Thyroid gland (tissue), 4 donors: ENCODE data around the gene MTHFD1L. TPM values are rescaled to one million over a fixed set of nuclear protein-coding genes. Genes with fewer than 3 reads are reported as not detected.

Source experiments
- DNase-seq, 2 donors: peaks; one replicate each; pipeline ENCODE4 v3.0.0-alpha.2; 2019
- H3K27ac ChIP-seq, 3 donors: fragments of 200-600 bp; sonication (generic); 1 replicate in 2 of 3; 2 replicates in 1 of 3; pipeline ENCODE4 v1.5.1; 2016 to 2019; ENCODE audit warnings: mild to moderate bottlenecking in 1 of 3, moderate library complexity in 1 of 3
- H3K27me3 ChIP-seq: fragments of 200-600 bp; sonication (generic); one replicate; pipeline ENCODE4 v1.5.1; 2019
- H3K36me3 ChIP-seq, 2 donors: fragments of 200-600 bp; sonication (generic); one replicate each; pipeline ENCODE4 v1.5.1; 2016 to 2019
- H3K4me1 ChIP-seq, 2 donors: fragments of 200-600 bp; sonication (generic); one replicate each; pipeline ENCODE4 v1.5.1; 2017 to 2019
- H3K4me3 ChIP-seq, 3 donors: fragments of 200-600 bp; sonication (generic); replicated peaks in 1 of 3; 1 replicate in 2 of 3; 2 replicates in 1 of 3; pipeline ENCODE4 v1.5.1; 2016; ENCODE audit warnings: mild to moderate bottlenecking in 1 of 3
- H3K9me3 ChIP-seq: fragments of 200-600 bp; sonication (generic); one replicate; pipeline ENCODE4 v1.5.1; 2017
- POLR2A ChIP-seq, 2 donors: fragments of 450-650 bp; IDR thresholded peaks; one replicate each; pipeline ENCODE4 v1.6.1; 2017; ENCODE audit warnings: antibody characterized with exemption in 2 of 2, mild to moderate bottlenecking in 2 of 2, moderate library complexity in 1 of 2
- WGBS, 2 donors: methylation state at CpG; one replicate each; pipeline ENCODE4 v1.1.5; 2017; 5-methylcytosine and 5-hydroxymethylcytosine counted together
- intact Hi-C: fragments of 100-400 bp; cut with DNase I; formaldehyde crosslinking; loops from one replicate; pipeline ENCODE4 v1.15.1; 2023
- total RNA-seq, 4 donors: library from RNA; depleted of rRNA; stranded (reverse); fragments of >200 nt; gene quantifications; one replicate each; pipeline ENCODE4 v1.2.3, GENCODE V29; 2016
- TF ChIP-seq, protein P1 (sequence below), 6 experiments: fragments of 200-600 bp in 3 of 6; fragments of 450-650 bp in 3 of 6; sonication (generic) in 3 of 6; IDR thresholded peaks; one replicate each; pipeline ENCODE4 v1.5.1; 2016 to 2019; ENCODE audit warnings: antibody characterized with exemption in 6 of 6, mild to moderate bottlenecking in 2 of 6, inconsistent platforms in 1 of 6, moderate library complexity in 1 of 6

MTHFD1L gene
- total RNA-seq, 4 donors from 2014 or later: 8.7 to 14.6 (median 11.0) TPM

DNA sequence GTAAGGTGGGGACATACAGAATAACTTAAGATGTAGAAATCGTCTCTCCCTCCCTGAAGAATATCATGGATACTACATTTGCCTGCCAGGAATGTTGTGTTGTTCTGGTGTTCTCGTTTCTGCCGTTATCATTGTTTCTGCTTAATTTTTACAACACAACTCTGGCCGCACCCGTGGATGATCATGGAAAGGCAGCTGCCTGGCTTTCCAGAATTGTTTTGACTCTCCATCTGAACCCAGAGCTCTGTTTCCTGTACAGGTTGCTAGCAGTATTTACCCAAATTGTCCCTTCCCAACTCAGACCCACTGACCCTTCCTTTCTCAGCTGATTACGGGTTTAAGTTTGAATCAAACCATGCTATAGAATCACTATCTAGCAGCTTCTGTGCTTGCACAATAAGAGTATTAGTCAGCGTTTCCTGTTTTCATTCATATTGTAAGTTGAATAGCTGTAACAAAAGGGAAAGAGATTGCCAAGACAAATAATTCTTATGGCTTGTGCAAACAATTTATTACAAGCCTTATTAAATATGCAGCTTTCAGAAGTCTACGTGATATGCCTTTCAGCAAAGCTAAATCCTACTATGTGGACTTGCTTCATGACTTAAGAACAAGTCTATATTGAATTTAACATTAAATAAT is 139.0 kb downstream of the MTHFD1L start:
- H3K9me3 ChIP-seq: no peaks in the 10 kb centered on the region
- H3K36me3 ChIP-seq: no peaks in the 10 kb centered on the region
- H3K4me3 ChIP-seq: no peak overlapping the region
- no peak for DNase-seq
- intact Hi-C loops: no loop called here
- H3K4me1 ChIP-seq: peaks cover 0 to 7% of the 10 kb centered on the region in 2 donors
- peak overlapping the region in 2 of 3 donors; percentile 17 to 35 for H3K27ac ChIP-seq
- TF ChIP-seq, protein P1, sequence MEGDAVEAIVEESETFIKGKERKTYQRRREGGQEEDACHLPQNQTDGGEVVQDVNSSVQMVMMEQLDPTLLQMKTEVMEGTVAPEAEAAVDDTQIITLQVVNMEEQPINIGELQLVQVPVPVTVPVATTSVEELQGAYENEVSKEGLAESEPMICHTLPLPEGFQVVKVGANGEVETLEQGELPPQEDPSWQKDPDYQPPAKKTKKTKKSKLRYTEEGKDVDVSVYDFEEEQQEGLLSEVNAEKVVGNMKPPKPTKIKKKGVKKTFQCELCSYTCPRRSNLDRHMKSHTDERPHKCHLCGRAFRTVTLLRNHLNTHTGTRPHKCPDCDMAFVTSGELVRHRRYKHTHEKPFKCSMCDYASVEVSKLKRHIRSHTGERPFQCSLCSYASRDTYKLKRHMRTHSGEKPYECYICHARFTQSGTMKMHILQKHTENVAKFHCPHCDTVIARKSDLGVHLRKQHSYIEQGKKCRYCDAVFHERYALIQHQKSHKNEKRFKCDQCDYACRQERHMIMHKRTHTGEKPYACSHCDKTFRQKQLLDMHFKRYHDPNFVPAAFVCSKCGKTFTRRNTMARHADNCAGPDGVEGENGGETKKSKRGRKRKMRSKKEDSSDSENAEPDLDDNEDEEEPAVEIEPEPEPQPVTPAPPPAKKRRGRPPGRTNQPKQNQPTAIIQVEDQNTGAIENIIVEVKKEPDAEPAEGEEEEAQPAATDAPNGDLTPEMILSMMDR (IDR thresholded peaks at IDR 0.05): no peak
- H3K27me3 ChIP-seq: no peaks in the 10 kb centered on the region
- WGBS, 2 donors: 61% methylated on average over 8 of the region's 8 CpGs

DNA sequence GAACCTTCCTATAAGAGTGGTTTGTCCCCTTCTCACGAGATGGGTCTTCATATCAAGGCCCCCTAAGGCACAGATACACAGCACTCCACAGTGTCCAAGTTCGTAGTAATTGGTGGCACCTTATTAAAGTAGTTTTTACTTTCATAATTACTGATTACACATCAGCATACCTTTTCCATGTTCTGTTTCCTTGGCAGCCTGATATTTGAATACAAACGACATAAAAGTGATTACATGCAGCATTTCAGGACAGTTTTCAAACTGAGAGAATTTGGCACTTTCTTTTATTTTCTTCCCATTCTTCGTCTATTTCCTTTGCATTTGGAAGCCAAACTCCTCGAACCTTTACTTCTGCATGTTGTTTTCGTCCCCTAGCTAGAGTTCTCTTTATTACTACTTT is 139.7 kb downstream of the MTHFD1L start:
- Histone ChIP-seq H3K4me3 (no peak overlapping the region), H3K36me3 (no peaks in the 10 kb centered on the region), H3K27me3 (no peaks in the 10 kb centered on the region), H3K27ac (peak overlapping the region in 1 of 3 donors; percentile 35), H3K4me1 (peaks cover 0 to 7% of the 10 kb centered on the region in 2 donors), H3K9me3 (no peaks in the 10 kb centered on the region)
- TF ChIP-seq POLR2A (IDR thresholded peaks at IDR 0.05): no peak
- TF ChIP-seq, protein P1 (IDR thresholded peaks at IDR 0.05): no peak
- intact Hi-C loops: no loop called here
- DNase-seq: no peak
- WGBS, 2 donors: 77 to 82% methylated on average over 6 of the region's 6 CpGs

DNA sequence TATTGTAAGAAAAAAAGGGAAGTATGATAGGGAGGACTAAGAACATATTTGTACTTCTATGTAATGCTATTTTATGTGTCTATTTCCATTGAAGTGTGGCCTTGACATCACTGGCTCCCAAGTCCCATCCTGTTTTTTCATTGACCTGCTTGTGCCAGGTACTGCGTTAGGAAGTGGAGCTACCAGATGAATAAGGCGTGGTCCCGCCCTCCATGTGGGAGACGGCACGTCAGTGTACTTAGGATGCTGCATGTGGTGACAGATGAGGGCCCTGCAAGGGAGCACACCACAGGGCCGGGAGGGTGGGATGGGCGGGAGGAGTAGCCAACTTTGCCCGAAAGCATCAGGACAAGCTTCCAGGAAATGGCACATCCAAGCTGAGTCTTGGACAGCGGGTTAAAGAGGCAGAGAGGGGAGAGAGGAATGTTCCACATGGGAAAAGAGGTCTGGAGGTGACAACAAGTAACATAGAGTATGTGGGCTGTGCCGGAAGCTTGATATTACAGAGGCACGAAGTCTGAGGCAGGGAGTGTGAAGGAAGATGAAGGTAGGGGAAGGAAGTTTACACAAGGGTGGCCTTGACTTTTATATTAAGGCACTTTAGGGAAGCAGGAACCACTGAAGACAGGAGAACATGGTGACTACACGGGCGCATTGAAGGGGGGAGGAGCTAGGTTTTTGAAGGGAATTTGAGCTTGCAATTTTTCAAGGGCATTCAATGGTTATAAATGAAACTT is 140.6 kb downstream of the MTHFD1L start:
- DNase-seq: no peak
- peaks cover 0 to 7% of the 10 kb centered on the region in 2 donors for H3K4me1 ChIP-seq
- no peaks in the 10 kb centered on the region for H3K36me3 ChIP-seq
- H3K27ac ChIP-seq: peak overlapping the region in 1 of 3 donors; percentile 35
- no peaks in the 10 kb centered on the region for H3K9me3 ChIP-seq
- intact Hi-C loops: no loop called here
- TF ChIP-seq, protein P1 (IDR thresholded peaks at IDR 0.05): no peak
- TF ChIP-seq POLR2A (IDR thresholded peaks at IDR 0.05): no peak
- no peaks in the 10 kb centered on the region for H3K27me3 ChIP-seq
- 84 to 90% methylated on average over 13 of the region's 13 CpGs for WGBS, 2 donors
- no peak overlapping the region for H3K4me3 ChIP-seq

DNA sequence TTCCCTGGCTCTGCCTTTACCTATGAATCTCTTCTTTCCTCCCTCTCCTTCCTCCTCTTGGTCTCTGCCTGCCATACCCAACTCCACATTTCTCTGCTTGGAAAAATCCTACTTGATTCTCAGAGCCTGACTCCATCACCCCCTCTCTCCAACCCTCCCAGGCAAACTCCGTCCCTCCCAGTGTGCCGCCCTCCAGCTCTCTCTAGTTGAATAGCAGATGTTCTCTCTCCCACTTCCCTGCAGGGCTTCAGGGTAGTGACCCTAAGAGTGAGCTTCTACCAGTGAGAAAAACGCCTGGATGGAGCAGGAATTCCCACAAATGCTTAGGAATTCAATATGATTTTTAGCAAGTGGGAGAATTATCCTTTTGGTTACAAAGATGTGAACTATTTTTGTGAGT is 141.6 kb downstream of the MTHFD1L start:
- TF ChIP-seq POLR2A (IDR thresholded peaks at IDR 0.05): no peak
- TF ChIP-seq, protein P1 (IDR thresholded peaks at IDR 0.05): no peak
- DNase-seq: no peak
- no peak overlapping the region for H3K27ac ChIP-seq
- no peaks in the 10 kb centered on the region for H3K27me3 ChIP-seq
- H3K4me3 ChIP-seq: no peak overlapping the region
- 89 to 92% methylated on average over 3 of the region's 3 CpGs for WGBS, 2 donors
- intact Hi-C loops: no loop called here
- peaks cover 0 to 7% of the 10 kb centered on the region in 2 donors for H3K4me1 ChIP-seq
- H3K9me3 ChIP-seq: no peaks in the 10 kb centered on the region
- H3K36me3 ChIP-seq: no peaks in the 10 kb centered on the region

DNA sequence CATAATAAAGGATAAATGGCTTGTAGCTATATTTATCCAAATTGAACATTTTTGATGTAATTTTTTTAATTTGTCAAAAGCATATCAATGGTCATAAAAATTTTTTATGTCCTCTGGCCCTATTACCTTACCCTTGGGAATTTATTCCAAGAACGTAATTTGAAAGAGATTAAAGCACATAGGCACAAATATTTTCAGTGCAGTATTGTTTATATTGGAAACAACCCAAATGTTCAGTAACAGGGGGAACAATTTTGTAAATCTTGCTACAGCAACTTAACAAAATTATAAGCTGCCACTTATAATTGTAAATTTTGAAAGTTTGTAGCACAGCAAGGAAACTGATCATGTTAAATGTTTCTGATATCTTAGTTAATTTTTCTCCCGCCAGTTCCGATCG is 142.4 kb downstream of the MTHFD1L start:
- no peak for DNase-seq
- H3K4me3 ChIP-seq: no peak overlapping the region
- WGBS, 2 donors: 91% methylated on average over 4 of the region's 4 CpGs
- no peaks in the 10 kb centered on the region for H3K9me3 ChIP-seq
- TF ChIP-seq POLR2A (IDR thresholded peaks at IDR 0.05): no peak
- TF ChIP-seq, protein P1 (IDR thresholded peaks at IDR 0.05): no peak
- peaks cover 0 to 7% of the 10 kb centered on the region in 2 donors for H3K4me1 ChIP-seq
- no peaks in the 10 kb centered on the region for H3K36me3 ChIP-seq
- H3K27ac ChIP-seq: no peak overlapping the region
- H3K27me3 ChIP-seq: no peaks in the 10 kb centered on the region
- intact Hi-C loops: no loop called here
